Vagina (tissue), 2 donors: Measurements from ENCODE around the gene AMPD1. TPM values are rescaled to one million over a fixed set of nuclear protein-coding genes. Genes with fewer than 3 reads are reported as not detected.
A peak's percentile ranks its signal among the peaks of the same experiment; 100 is the strongest.

Source experiments
- DNase-seq, 2 donors: peaks; one replicate each; pipeline ENCODE4 v3.0.0-alpha.2; 2017; ENCODE audit errors: extremely low spot score in 2 of 2
- H3K27ac ChIP-seq: fragments of 200-600 bp; sonication (generic); one replicate; pipeline ENCODE4 v1.5.1; 2019
- H3K27me3 ChIP-seq: fragments of 200-600 bp; sonication (generic); one replicate; pipeline ENCODE4 v1.5.1; 2019
- H3K36me3 ChIP-seq, 2 donors: fragments of 200-600 bp; sonication (generic); one replicate each; pipeline ENCODE4 v1.5.1; 2017 to 2019
- H3K4me1 ChIP-seq: fragments of 200-600 bp; sonication (generic); one replicate; pipeline ENCODE4 v1.5.1; 2019
- H3K4me3 ChIP-seq, 2 donors: fragments of 200-600 bp; sonication (generic); 1 replicate in 1 of 2; 2 replicates in 1 of 2; pipeline ENCODE4 v1.5.1; 2016 to 2019
- H3K9me3 ChIP-seq: fragments of 200-600 bp; sonication (generic); one replicate; pipeline ENCODE4 v1.5.1; 2019
- POLR2A ChIP-seq, 2 donors: fragments of 450-650 bp; IDR thresholded peaks; one replicate each; pipeline ENCODE4 v1.6.1; 2017; ENCODE audit warnings: antibody characterized with exemption in 2 of 2, mild to moderate bottlenecking in 2 of 2, moderate library complexity in 2 of 2
- POLR2AphosphoS5 ChIP-seq, 2 donors: sonication (generic); formaldehyde crosslinking; IDR thresholded peaks; one replicate each; pipeline ENCODE4 v1.9.0; 2017; ENCODE audit warnings: antibody characterized with exemption in 2 of 2, mild to moderate bottlenecking in 2 of 2, low read depth in 1 of 2; ENCODE audit not compliant: insufficient read depth in 1 of 2
- intact Hi-C: fragments of 100-400 bp; cut with DNase I; formaldehyde crosslinking; loops from one replicate; pipeline ENCODE4 v1.15.1; 2023
- total RNA-seq: library from RNA; depleted of rRNA; stranded (reverse); fragments of >200 nt; gene quantifications from one replicate; pipeline ENCODE4 v1.2.3, GENCODE V29; 2016
- TF ChIP-seq, protein P1 (sequence below), 3 experiments: fragments of 450-650 bp in 2 of 3; fragments of 200-600 bp in 1 of 3; sonication (generic) in 1 of 3; IDR thresholded peaks; one replicate each; pipeline ENCODE4 v1.5.1; 2017 to 2019; ENCODE audit warnings: antibody characterized with exemption in 3 of 3, mild to moderate bottlenecking in 2 of 3, moderate library complexity in 2 of 3

Gene AMPD1
- total RNA-seq, 1 donor from 2014 or later, result not detected

DNA sequence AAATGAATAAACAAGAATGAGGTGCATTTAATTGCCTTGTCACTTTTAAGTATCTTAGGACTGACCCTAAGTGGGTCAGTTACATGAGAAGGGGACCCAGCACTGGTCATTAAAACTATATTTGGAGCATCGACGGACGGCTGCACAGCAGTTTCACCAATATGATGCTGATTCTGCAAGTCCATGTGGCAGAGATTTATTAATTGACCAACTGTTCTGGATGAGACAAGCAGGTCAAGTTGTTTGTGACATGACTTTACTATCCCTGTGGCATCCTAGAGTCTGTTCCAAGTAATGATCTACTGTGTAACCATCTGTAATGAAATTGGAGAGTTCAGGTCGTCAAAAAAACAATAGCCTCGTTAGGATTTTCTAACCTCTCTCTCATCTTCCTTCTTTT lies 9.5 kb downstream of the AMPD1 start:
- H3K27ac ChIP-seq, result no peak overlapping the region
- H3K27me3 ChIP-seq, result no peaks in the 10 kb centered on the region
- H3K36me3 ChIP-seq, result no peaks in the 10 kb centered on the region
- no peaks in the 10 kb centered on the region for H3K9me3 ChIP-seq
- TF ChIP-seq POLR2A (IDR thresholded peaks at IDR 0.05) (no peak), POLR2AphosphoS5 (IDR thresholded peaks at IDR 0.05; ENCODE audit: insufficient read depth in 1 of 2, low read depth in 1 of 2) (no peak)
- TF ChIP-seq, protein P1, sequence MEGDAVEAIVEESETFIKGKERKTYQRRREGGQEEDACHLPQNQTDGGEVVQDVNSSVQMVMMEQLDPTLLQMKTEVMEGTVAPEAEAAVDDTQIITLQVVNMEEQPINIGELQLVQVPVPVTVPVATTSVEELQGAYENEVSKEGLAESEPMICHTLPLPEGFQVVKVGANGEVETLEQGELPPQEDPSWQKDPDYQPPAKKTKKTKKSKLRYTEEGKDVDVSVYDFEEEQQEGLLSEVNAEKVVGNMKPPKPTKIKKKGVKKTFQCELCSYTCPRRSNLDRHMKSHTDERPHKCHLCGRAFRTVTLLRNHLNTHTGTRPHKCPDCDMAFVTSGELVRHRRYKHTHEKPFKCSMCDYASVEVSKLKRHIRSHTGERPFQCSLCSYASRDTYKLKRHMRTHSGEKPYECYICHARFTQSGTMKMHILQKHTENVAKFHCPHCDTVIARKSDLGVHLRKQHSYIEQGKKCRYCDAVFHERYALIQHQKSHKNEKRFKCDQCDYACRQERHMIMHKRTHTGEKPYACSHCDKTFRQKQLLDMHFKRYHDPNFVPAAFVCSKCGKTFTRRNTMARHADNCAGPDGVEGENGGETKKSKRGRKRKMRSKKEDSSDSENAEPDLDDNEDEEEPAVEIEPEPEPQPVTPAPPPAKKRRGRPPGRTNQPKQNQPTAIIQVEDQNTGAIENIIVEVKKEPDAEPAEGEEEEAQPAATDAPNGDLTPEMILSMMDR (IDR thresholded peaks at IDR 0.05), result no peak
- intact Hi-C loops, result no loop called here
- DNase-seq, result no peak
- no peak overlapping the region for H3K4me3 ChIP-seq
- no peaks in the 10 kb centered on the region for H3K4me1 ChIP-seq

DNA sequence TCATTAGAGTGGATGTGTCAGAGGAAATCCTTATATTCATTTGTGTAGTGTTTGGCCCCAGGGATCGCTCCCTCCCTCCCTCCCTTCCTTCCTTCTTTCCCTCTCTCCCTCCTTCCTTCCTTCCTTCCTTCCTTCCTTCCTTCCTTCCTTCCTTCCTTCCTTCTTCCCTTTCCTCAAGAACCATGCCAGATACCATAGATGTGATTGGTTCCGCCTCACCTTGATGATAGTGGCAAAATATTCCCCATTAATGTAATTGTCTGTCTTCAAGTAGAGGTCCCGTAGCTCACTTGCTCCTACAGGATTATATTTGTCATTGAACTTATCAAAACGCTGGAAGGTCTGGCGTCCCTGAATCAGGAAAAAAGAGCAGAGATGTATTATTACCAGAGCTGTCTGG lies 17.7 kb downstream of the AMPD1 start:
- intact Hi-C loops, result no loop called here
- no peak overlapping the region for H3K4me3 ChIP-seq
- H3K9me3 ChIP-seq, result no peaks in the 10 kb centered on the region
- no peaks in the 10 kb centered on the region for H3K27me3 ChIP-seq
- no peaks in the 10 kb centered on the region for H3K36me3 ChIP-seq
- TF ChIP-seq, protein P1 (IDR thresholded peaks at IDR 0.05), result no peak
- no peak for TF ChIP-seq POLR2A (IDR thresholded peaks at IDR 0.05)
- no peak for TF ChIP-seq POLR2AphosphoS5 (IDR thresholded peaks at IDR 0.05; ENCODE audit: insufficient read depth in 1 of 2, low read depth in 1 of 2)
- no peak overlapping the region for H3K27ac ChIP-seq
- no peaks in the 10 kb centered on the region for H3K4me1 ChIP-seq
- DNase-seq, result no peak

DNA sequence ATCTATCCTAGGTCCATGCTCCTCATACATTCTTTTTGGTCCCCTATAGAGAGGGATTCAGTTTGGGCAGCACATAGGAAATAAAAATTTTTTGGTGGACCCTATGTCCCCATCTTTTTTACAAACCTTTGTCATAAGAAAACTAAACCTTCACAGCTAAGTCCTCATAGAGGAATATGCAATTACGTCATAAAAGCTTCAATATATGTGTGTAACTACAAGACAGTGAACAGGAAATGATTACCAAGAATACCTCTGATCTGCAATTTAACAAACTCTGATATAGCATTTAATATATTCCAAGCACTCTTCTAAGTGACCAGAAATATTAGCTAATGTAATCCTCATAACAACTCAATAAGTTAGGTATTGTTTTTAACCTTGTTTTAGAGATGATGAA lies 19.2 kb downstream of the AMPD1 start:
- H3K9me3 ChIP-seq, result no peaks in the 10 kb centered on the region
- DNase-seq, result no peak
- peaks cover 2% of the 10 kb centered on the region for H3K4me1 ChIP-seq
- no peak overlapping the region for H3K27ac ChIP-seq
- intact Hi-C loops, result no loop called here
- H3K4me3 ChIP-seq, result no peak overlapping the region
- H3K36me3 ChIP-seq, result no peaks in the 10 kb centered on the region
- TF ChIP-seq POLR2AphosphoS5 (IDR thresholded peaks at IDR 0.05; ENCODE audit: insufficient read depth in 1 of 2, low read depth in 1 of 2) (no peak), POLR2A (IDR thresholded peaks at IDR 0.05) (no peak)
- TF ChIP-seq, protein P1 (IDR thresholded peaks at IDR 0.05), result no peak
- H3K27me3 ChIP-seq, result no peaks in the 10 kb centered on the region

DNA sequence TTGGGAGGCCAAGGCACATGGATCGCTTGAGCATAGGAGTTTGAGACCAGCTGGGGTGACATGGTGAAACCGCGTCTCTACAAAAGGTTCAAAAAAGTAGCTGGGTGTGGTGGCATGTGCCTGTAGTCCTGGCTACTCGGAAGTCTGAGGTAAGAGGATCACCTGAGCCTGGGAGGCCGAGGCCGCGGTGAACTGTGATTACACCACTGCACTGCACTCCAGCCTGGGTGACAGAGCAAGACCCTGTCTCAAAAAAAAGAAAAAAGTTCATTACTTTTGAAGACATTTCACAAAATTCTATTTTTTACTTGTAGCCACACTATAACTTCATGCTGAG lies 23.4 kb downstream of the AMPD1 start:
- no peak overlapping the region for H3K27ac ChIP-seq
- H3K27me3 ChIP-seq, result no peaks in the 10 kb centered on the region
- intact Hi-C loops, result no loop called here
- H3K4me3 ChIP-seq, result no peak overlapping the region
- no peak for DNase-seq
- no peaks in the 10 kb centered on the region for H3K36me3 ChIP-seq
- H3K4me1 ChIP-seq, result peaks cover 11% of the 10 kb centered on the region
- TF ChIP-seq, protein P1 (IDR thresholded peaks at IDR 0.05), result no peak
- TF ChIP-seq POLR2AphosphoS5 (IDR thresholded peaks at IDR 0.05; ENCODE audit: insufficient read depth in 1 of 2, low read depth in 1 of 2) (no peak), POLR2A (IDR thresholded peaks at IDR 0.05) (no peak)
- no peaks in the 10 kb centered on the region for H3K9me3 ChIP-seq

DNA sequence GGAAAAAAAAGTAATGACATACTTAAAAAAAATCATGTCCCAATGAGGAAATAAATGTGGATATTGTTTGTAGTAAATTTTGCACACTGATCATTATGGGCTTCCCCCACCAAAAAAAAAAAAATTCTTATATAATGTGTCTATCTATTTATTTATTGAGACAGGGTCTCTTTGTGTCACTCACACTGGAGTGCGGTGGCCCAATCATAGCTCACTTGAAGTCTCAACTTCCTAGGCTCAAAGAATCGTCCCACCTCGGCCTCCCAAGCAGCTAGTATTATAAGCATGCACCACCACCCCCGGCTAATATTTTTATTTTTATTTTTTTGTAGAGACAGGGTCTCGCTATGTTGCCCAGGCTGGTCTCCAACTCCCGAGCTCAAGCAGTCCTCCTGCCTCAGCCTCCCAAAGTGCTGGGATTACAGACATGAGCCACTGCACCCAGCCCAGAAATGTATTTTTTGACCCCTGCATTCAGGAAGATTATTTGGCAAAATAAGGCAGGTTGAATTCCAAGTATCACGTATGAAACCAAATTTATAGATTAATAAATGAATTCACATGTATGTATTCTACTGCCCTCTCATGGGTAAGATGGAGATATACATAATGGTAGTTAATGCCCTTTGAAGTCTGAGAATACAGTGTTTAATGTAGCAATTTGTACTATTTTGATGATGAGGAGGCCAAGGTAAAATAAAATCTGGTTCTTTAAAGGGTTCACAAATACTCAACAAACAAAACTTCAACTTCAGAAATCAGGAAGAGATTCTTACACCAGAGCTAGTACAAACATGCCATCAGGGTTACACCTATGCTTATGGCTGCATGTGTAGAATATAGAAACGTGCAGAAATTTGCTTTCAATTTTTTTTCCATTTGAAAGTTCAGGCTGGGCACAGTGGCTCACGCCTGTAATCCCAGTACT lies 24.1 kb downstream of the AMPD1 start:
- Histone ChIP-seq H3K27ac (peak overlapping the region; percentile 92), H3K36me3 (no peaks in the 10 kb centered on the region), H3K9me3 (no peaks in the 10 kb centered on the region), H3K4me1 (peaks cover 11% of the 10 kb centered on the region), H3K4me3 (peak overlapping the region in 1 of 2 donors; percentile 89), H3K27me3 (no peaks in the 10 kb centered on the region)
- intact Hi-C loops, result no loop called here
- TF ChIP-seq POLR2AphosphoS5 (IDR thresholded peaks at IDR 0.05; ENCODE audit: insufficient read depth in 1 of 2, low read depth in 1 of 2) (no peak), POLR2A (IDR thresholded peaks at IDR 0.05) (no peak)
- TF ChIP-seq, protein P1 (IDR thresholded peaks at IDR 0.05), result peak in 1 of 3 experiments; percentile 18
- no peak for DNase-seq
